Spleen (tissue), 11 donors: ENCODE results near the gene CD274. TPM values are rescaled to one million over a fixed set of nuclear protein-coding genes. Genes with fewer than 3 reads are reported as not detected.
A peak's percentile ranks its signal among the peaks of the same experiment; 100 is the strongest.

Source experiments
- DNase-seq: peaks from one replicate; pipeline ENCODE4 v3.0.0-alpha.2; 2020
- H3K27ac ChIP-seq, 8 donors: fragments of 200-600 bp; sonication (generic) in 7 of 8; 1 replicate in 4 of 8; 2 replicates in 4 of 8; pipeline versions ENCODE4 v1.5.0 to v1.8.0; 2016 to 2021; ENCODE audit warnings: inconsistent platforms in 4 of 8, mild to moderate bottlenecking in 4 of 8, moderate library complexity in 1 of 8
- H3K27me3 ChIP-seq, 7 donors: fragments of 200-600 bp; sonication (generic) in 6 of 7; replicated peaks in 1 of 7; 1 replicate in 4 of 7; 2 replicates in 3 of 7; pipeline versions ENCODE4 v1.5.0 to v1.8.0; 2016 to 2021; ENCODE audit warnings: inconsistent platforms in 3 of 7, mild to moderate bottlenecking in 1 of 7
- H3K36me3 ChIP-seq, 6 donors: fragments of 200-600 bp; sonication (generic) in 5 of 6; 1 replicate in 4 of 6; 2 replicates in 2 of 6; pipeline versions ENCODE4 v1.5.0 to v1.8.0; 2016 to 2021; ENCODE audit warnings: inconsistent platforms in 2 of 6
- H3K4me1 ChIP-seq, 6 donors: fragments of 200-600 bp; sonication (generic) in 5 of 6; 1 replicate in 3 of 6; 2 replicates in 3 of 6; pipeline versions ENCODE4 v1.5.0 to v1.8.0; 2016 to 2021; ENCODE audit warnings: inconsistent platforms in 3 of 6
- H3K4me3 ChIP-seq, 8 donors: fragments of 200-600 bp; sonication (generic) in 7 of 8; 1 replicate in 4 of 8; 2 replicates in 4 of 8; pipeline versions ENCODE4 v1.5.0 to v1.8.0; 2016 to 2021; ENCODE audit warnings: inconsistent platforms in 4 of 8, mild to moderate bottlenecking in 4 of 8, moderate library complexity in 2 of 8
- H3K9me3 ChIP-seq, 8 donors: fragments of 200-600 bp; sonication (generic) in 7 of 8; 1 replicate in 4 of 8; 2 replicates in 4 of 8; pipeline versions ENCODE4 v1.5.0 to v1.8.0; 2016 to 2021; ENCODE audit warnings: inconsistent platforms in 4 of 8
- CTCF ChIP-seq, 11 experiments: fragments of 200-600 bp in 7 of 11; fragments of 450-650 bp in 4 of 11; sonication (generic) in 4 of 11; IDR thresholded peaks in 8 of 11; conservative IDR thresholded peaks in 3 of 11; 1 replicate in 7 of 11; 2 replicates in 4 of 11; pipeline versions ENCODE4 v1.4.0 to v1.8.0; 2016 to 2021; ENCODE audit warnings: antibody characterized with exemption in 11 of 11, inconsistent platforms in 4 of 11, mild to moderate bottlenecking in 1 of 11
- POLR2A ChIP-seq, 3 donors: fragments of 450-650 bp; IDR thresholded peaks; one replicate each; pipeline ENCODE4 v1.5.1; 2017; ENCODE audit warnings: antibody characterized with exemption in 3 of 3, mild to moderate bottlenecking in 1 of 3
- POLR2AphosphoS5 ChIP-seq, 3 donors: sonication (generic); formaldehyde crosslinking; IDR thresholded peaks; one replicate each; pipeline ENCODE4 v1.5.1; 2017; ENCODE audit warnings: antibody characterized with exemption in 3 of 3
- WGBS, 5 donors: extraction: QIAGEN DNeasy Blood & Tissue Kit in 3 of 5; methylation state at CpG; one replicate each; pipeline versions ENCODE4 v1.1.5 to v1.1.7; 2013 to 2018; 5-methylcytosine and 5-hydroxymethylcytosine counted together
- intact Hi-C: fragments of 100-400 bp; cut with DNase I; formaldehyde crosslinking; loops from one replicate; pipeline ENCODE4 v1.15.0; 2023; ENCODE audit warnings: low total_unique reads
- polyA plus RNA-seq, 3 donors: library from polyadenylated mRNA; stranded (reverse); fragments of 200-250 nt; gene quantifications; one replicate each; pipeline ENCODE4 v1.2.1, GENCODE V29; 2013
- total RNA-seq, 7 donors: library from RNA; depleted of rRNA in 3 of 7; stranded (reverse); fragments of >200 nt in 3 of 7; fragmentation: NEBNext Ultra II Directional in 4 of 7; extraction: Animal tissue kit (Norgen Biotek cat#: 25700) in 4 of 7; gene quantifications; one replicate each; pipeline versions ENCODE4 v1.1.0 to v1.2.1, GENCODE V29; 2016 to 2021
- donor health status: healthy with polysubstance abuse.
- donor health status: DM: no; HTN: no; CAD: no; lungs with moderate emphysema.
- donor health status: DM: no; HTN: no; CAD: no.
- donor health status: Bipolar disorder and iron deficiency.
- donor health status: healthy.
- donor health status: DM: no; HTN: no; CAD: no.
- donor health status: DM: yes; HTN: yes; CAD: no.

The CD274 gene
- total and polyA plus RNA-seq, 10 donors: 1.8 to 34.8 (median 25.5) TPM

- H3K27ac ChIP-seq: no peak overlapping the region
- no peak for DNase-seq
- no peaks in the 10 kb centered on the region for H3K36me3 ChIP-seq
- no peaks in the 10 kb centered on the region for H3K27me3 ChIP-seq
- H3K4me1 ChIP-seq: peaks cover 0 to 12% (median 6%) of the 10 kb centered on the region in 6 donors
- 75 to 87% (median 81%) methylated on average over 9 of the region's 9 CpGs for WGBS, 5 donors
- intact Hi-C loops: no loop called here
- H3K4me3 ChIP-seq: no peak overlapping the region
- no peaks in the 10 kb centered on the region for H3K9me3 ChIP-seq
- TF ChIP-seq POLR2A (IDR thresholded peaks at IDR 0.05) (no peak), POLR2AphosphoS5 (IDR thresholded peaks at IDR 0.05) (no peak), CTCF (IDR thresholded peaks at IDR 0.05 in 8 of 11, conservative IDR thresholded peaks at IDR 0.05 in 3 of 11) (no peak)
Observed at GRCh38 chr9:5488221-5489008, 38.1 kb downstream of the CD274 start.

- H3K4me1 ChIP-seq: peaks cover 0 to 22% (median 12%) of the 10 kb centered on the region in 6 donors
- DNase-seq: no peak
- TF ChIP-seq CTCF (IDR thresholded peaks at IDR 0.05 in 8 of 11, conservative IDR thresholded peaks at IDR 0.05 in 3 of 11) (no peak), POLR2AphosphoS5 (IDR thresholded peaks at IDR 0.05) (no peak), POLR2A (IDR thresholded peaks at IDR 0.05) (no peak)
- H3K27me3 ChIP-seq: no peaks in the 10 kb centered on the region
- peaks cover 0 to 3% (median 0%) of the 10 kb centered on the region in 8 donors for H3K9me3 ChIP-seq
- peak overlapping the region in 4 of 8 donors; percentile 13 to 62 (median 40) for H3K27ac ChIP-seq
- H3K36me3 ChIP-seq: no peaks in the 10 kb centered on the region
- 67 to 75% (median 69%) methylated on average over 9 of the region's 9 CpGs for WGBS, 5 donors
- no peak overlapping the region for H3K4me3 ChIP-seq
- intact Hi-C loops: no loop called here
Observed at GRCh38 chr9:5489630-5490490, 39.5 kb downstream of the CD274 start.

GRCh38 chr9:5492965-5493678, 42.8 kb downstream of the CD274 start:
- H3K36me3 ChIP-seq: no peaks in the 10 kb centered on the region
- DNase-seq: no peak
- intact Hi-C loops: no loop called here
- TF ChIP-seq POLR2AphosphoS5 (IDR thresholded peaks at IDR 0.05): no peak
- TF ChIP-seq CTCF (IDR thresholded peaks at IDR 0.05 in 8 of 11, conservative IDR thresholded peaks at IDR 0.05 in 3 of 11): no peak
- TF ChIP-seq POLR2A (IDR thresholded peaks at IDR 0.05): no peak
- peaks cover 0 to 22% (median 12%) of the 10 kb centered on the region in 6 donors for H3K4me1 ChIP-seq
- no peaks in the 10 kb centered on the region for H3K27me3 ChIP-seq
- 32 to 84% (median 75%) methylated on average over 1 of the region's 1 CpG for WGBS, 5 donors
- no peak overlapping the region for H3K4me3 ChIP-seq
- peaks cover 0 to 5% (median 0%) of the 10 kb centered on the region in 8 donors for H3K9me3 ChIP-seq
- peak overlapping the region in 7 of 8 donors; percentile 48 to 86 (median 83) for H3K27ac ChIP-seq
